Measurements from ENCODE around the gene AP2B1.

AP2B1 gene

GRCh38 chr17:35616536-35616935, 29.4 kb downstream of the AP2B1 start:
- Histone ChIP-seq H3K4me3 (no peak overlapping the region), H3K27ac (no peak overlapping the region)

GRCh38 chr17:35617505-35617904, 30.4 kb downstream of the AP2B1 start:
- Histone ChIP-seq H3K27ac (no peak overlapping the region), H3K4me3 (no peak overlapping the region)

- Histone ChIP-seq H3K4me3 (no peak overlapping the region), H3K27ac (no peak overlapping the region)
These were observed 31.5 kb downstream of the AP2B1 start for GRCh38 chr17:35618628-35619027.

- H3K4me3 ChIP-seq, result no peak overlapping the region
- no peak overlapping the region for H3K27ac ChIP-seq
These were observed 34.6 kb downstream of the AP2B1 start for GRCh38 chr17:35621768-35622167.

- Histone ChIP-seq H3K4me3 (no peak overlapping the region), H3K27ac (no peak overlapping the region)
These were observed 40.3 kb downstream of the AP2B1 start for GRCh38 chr17:35627417-35627816.

GRCh38 chr17:35630530-35631148, 43.5 kb downstream of the AP2B1 start:
- no peak overlapping the region for H3K27ac ChIP-seq
- H3K4me3 ChIP-seq, result no peak overlapping the region

- no peak overlapping the region for H3K27ac ChIP-seq
- no peak overlapping the region for H3K4me3 ChIP-seq
These were observed 53.9 kb downstream of the AP2B1 start for GRCh38 chr17:35641032-35641431.

- H3K27ac ChIP-seq, result no peak overlapping the region
- no peak overlapping the region for H3K4me3 ChIP-seq
These were observed 58.8 kb downstream of the AP2B1 start for GRCh38 chr17:35645923-35646322.

GRCh38 chr17:35651467-35651866, 64.3 kb downstream of the AP2B1 start:
- no peak overlapping the region for H3K4me3 ChIP-seq

GRCh38 chr17:35653619-35654361, 66.7 kb downstream of the AP2B1 start:
- H3K4me3 ChIP-seq, result no peak overlapping the region
- H3K27ac ChIP-seq, result no peak overlapping the region

More at GRCh38 chr17:35651467-35651866, 64.3 kb downstream of the AP2B1 start:
- H3K27ac ChIP-seq, result no peak overlapping the region

- H3K4me3 ChIP-seq, result no peak overlapping the region
- no peak overlapping the region for H3K27ac ChIP-seq
These were observed 68.2 kb downstream of the AP2B1 start for GRCh38 chr17:35655303-35655702.

GRCh38 chr17:35660902-35661301, 73.8 kb downstream of the AP2B1 start:
- H3K4me3 ChIP-seq, result no peak overlapping the region
- H3K27ac ChIP-seq, result no peak overlapping the region

GRCh38 chr17:35664685-35665084, 77.6 kb downstream of the AP2B1 start:
- no peak overlapping the region for H3K27ac ChIP-seq
- H3K4me3 ChIP-seq, result no peak overlapping the region

GRCh38 chr17:35665662-35666061, 78.5 kb downstream of the AP2B1 start:
- Histone ChIP-seq H3K4me3 (no peak overlapping the region), H3K27ac (no peak overlapping the region)

GRCh38 chr17:35666070-35666469, 78.9 kb downstream of the AP2B1 start:
- H3K27ac ChIP-seq, result no peak overlapping the region

GRCh38 chr17:35666967-35667532, 79.9 kb downstream of the AP2B1 start:
- no peak overlapping the region for H3K27ac ChIP-seq

More at GRCh38 chr17:35666070-35666469, 78.9 kb downstream of the AP2B1 start:
- no peak overlapping the region for H3K4me3 ChIP-seq

GRCh38 chr17:35668802-35669201, 81.7 kb downstream of the AP2B1 start:
- no peak overlapping the region for H3K4me3 ChIP-seq
- H3K27ac ChIP-seq, result no peak overlapping the region

More at GRCh38 chr17:35666967-35667532, 79.9 kb downstream of the AP2B1 start:
- no peak overlapping the region for H3K4me3 ChIP-seq

GRCh38 chr17:35674552-35674951, 87.4 kb downstream of the AP2B1 start:
- no peak overlapping the region for H3K4me3 ChIP-seq
- no peak overlapping the region for H3K27ac ChIP-seq

GRCh38 chr17:35676441-35676840, 89.3 kb downstream of the AP2B1 start:
- Histone ChIP-seq H3K27ac (no peak overlapping the region), H3K4me3 (no peak overlapping the region)

- Histone ChIP-seq H3K4me3 (no peak overlapping the region), H3K27ac (no peak overlapping the region)
These were observed 92.0 kb downstream of the AP2B1 start for GRCh38 chr17:35679007-35679682.

- Histone ChIP-seq H3K4me3 (no peak overlapping the region), H3K27ac (no peak overlapping the region)
These were observed 96.5 kb downstream of the AP2B1 start for GRCh38 chr17:35683591-35683990.
